ENCODE measurements around the gene XIST. TPM values are rescaled to one million over a fixed set of nuclear protein-coding genes. Genes with fewer than 3 reads are reported as not detected.

The XIST gene
- total and polyA plus RNA-seq, 2 of the 8 experiments (the other 6 are each of a cell fraction or from before 2014, with no cell fraction given) = 0.06 to 0.19 TPM

- TF ChIP-seq TEAD4 (IDR thresholded peaks at IDR 0.05; ENCODE audit: low read depth, low read length) (no peak), SIRT6 (IDR thresholded peaks at IDR 0.05; ENCODE audit: low read length) (no peak)
These were observed 3.4 kb downstream of the XIST start (continued) for GRCh38 chrX:73849073-73849472.
